Epithelial cell of prostate (primary cell): ENCODE data around the gene MFRP.

Experiments
- DNase-seq: peaks from one replicate; pipeline ENCODE4 v3.0.0-alpha.2; 2011; ENCODE audit warnings: low read depth, low spot score
- H3K27ac ChIP-seq: fragments of 450-650 bp; 2 replicates; pipeline ENCODE4 v1.5.1; 2017; ENCODE audit warnings: mild to moderate bottlenecking

MFRP gene

GRCh38 chr11:119373059-119373920 lies 26.8 kb upstream of the MFRP start:
- no peak overlapping the region for H3K27ac ChIP-seq
- DNase-seq = no peak

GRCh38 chr11:119372260-119373058 lies 26.0 kb upstream of the MFRP start:
- no peak for DNase-seq
- H3K27ac ChIP-seq = no peak overlapping the region

GRCh38 chr11:119371778-119372182 lies 25.3 kb upstream of the MFRP start:
- no peak for DNase-seq
- H3K27ac ChIP-seq = no peak overlapping the region

DNA sequence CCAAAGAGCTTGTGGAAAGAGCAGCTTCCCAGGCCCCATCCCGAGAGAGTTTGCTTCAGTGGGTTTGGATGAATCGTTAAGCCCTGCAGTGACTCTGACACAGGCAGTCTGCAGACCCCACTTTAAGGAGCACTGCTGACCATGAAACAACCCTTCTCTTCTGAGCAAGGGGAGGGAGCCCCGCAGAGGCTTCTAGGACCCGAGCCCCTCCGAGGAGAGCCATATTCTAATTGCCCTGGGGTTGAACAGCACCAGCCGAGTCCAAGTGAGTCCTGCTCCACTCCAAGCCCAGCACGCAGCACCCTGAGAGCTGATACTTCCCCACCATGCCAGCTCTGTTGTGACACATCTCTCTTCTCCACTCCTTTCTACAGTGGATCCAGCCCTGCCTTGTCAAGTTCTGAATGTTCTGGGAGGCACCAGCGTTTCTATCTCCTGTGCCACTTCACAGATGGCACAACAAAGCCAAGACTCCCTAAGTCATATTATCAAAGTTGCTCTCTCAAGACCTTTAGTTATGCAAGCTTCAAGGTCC lies 24.6 kb upstream of the MFRP start:
- no peak for DNase-seq
- no peak overlapping the region for H3K27ac ChIP-seq

DNA sequence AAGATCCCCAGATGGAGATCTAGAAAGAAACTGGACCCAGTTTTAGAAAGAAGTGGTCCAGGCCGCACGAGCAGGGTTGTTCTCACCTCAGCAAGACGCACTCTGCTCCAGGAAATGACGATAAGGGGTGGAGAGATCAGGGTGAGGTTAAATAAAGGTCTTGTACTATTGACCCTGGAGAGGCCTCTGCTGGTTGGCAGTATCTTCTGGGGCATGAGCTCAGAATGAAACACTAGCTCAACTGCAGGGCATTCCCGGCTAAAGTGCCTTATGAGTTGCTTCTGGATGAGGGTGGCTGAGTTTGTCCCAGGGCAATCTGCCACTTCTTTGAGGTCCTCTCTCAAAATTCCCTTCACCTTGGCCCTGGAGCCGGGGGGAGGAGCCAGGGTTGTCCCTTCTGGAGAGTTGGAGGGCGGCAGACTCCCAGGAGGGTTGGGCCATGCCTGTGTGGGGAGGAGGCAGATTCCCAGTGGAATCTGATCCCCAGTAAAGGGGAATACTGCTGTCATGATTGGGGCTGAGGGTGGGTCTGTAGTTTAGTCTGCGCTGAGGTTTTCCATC lies 24.1 kb upstream of the MFRP start:
- no peak overlapping the region for H3K27ac ChIP-seq
- no peak for DNase-seq

GRCh38 chr11:119369132-119369925 lies 22.8 kb upstream of the MFRP start:
- no peak overlapping the region for H3K27ac ChIP-seq
- DNase-seq = no peak

DNA sequence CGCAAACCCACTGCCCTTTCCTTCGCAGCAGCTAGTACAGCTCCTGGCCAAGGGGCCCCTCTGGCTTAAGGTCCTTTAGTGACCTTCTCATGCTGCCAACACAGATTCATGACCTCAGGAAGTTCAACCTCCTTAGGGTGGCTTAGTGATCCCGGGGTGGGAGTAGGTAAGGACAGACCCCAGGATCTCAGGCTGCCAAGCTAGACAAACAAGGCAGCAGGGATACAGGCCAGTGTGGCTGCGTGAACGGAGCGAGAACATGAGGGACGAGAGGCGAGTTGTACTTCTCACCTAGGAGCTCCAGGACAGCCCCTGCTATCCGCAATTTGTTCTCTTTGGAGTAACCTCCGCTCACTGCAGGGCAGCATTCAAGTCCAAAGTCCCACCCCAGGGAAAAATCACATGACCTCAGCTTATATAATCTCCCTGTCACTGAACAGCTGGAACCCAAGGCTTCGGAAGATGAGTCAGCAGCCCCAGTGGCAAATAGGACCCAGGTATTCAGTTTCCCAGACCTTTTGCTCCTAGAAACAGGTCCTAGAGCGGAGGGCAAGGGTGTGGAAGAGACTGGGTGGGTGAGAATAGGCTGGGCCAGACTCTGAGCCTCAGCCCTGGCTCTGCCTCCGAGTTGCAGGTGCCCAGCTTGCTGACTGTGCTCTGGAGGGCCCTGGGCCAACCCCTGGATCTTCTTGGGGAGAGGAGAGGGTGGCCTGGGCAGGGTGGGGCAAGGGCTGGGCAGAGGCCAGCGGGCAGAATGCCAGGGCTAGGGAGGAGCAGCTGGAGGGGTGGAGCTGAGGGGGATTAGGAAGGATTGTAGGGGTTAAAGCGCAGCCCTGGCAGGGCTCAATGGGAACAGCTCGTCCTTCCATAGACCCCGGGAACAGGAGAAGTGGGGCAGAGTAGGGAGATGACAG lies 21.9 kb upstream of the MFRP start:
- no peak overlapping the region for H3K27ac ChIP-seq
- no peak for DNase-seq

- DNase-seq = no peak
- H3K27ac ChIP-seq = no peak overlapping the region
Measured at GRCh38 chr11:119367661-119368120, 21.2 kb upstream of the MFRP start.

DNA sequence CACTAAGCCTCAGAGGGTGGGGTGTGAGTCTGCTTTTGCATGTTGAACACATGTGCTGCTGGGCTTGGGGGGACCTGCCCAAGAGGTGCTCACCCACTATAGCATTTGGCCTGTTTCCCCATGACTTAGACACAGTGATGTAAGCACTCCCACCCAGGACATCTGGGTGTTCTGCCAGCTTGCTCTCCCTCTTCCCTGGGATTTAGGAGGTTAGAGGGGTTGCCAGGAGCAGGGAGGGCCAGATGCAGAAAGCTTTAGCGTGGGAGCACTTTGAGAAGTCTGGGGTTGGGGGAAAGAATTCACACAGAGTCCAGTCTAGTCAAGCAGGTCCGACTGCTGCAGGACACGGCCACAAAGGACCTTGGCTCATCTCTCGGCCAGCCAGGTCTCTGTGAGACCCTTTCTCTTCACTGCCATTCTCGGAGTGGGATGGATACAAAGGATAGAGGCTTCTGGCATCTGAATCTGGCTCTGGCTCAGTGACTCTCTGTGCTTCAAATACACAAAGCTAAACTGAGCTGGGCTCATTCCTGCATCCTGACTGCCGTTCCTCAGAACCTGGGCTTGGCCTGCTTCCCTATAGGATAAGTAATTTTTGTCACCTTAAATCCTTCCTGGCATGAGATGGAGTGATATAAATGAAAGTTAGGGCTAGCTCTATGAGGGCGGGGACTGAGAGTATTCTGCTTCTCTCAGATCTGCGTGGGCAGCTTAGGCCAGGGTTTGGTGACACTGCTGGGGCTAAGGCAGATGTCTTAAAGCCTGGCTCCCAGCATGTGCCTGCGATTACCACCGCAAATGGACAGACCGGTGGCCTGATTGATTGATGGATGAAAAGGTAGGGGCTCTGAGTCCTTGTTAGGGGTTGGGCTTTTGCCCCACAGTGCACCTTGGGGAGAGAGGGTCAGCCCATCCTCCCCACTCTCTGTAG lies 20.4 kb upstream of the MFRP start:
- H3K27ac ChIP-seq = no peak overlapping the region
- DNase-seq = no peak

DNA sequence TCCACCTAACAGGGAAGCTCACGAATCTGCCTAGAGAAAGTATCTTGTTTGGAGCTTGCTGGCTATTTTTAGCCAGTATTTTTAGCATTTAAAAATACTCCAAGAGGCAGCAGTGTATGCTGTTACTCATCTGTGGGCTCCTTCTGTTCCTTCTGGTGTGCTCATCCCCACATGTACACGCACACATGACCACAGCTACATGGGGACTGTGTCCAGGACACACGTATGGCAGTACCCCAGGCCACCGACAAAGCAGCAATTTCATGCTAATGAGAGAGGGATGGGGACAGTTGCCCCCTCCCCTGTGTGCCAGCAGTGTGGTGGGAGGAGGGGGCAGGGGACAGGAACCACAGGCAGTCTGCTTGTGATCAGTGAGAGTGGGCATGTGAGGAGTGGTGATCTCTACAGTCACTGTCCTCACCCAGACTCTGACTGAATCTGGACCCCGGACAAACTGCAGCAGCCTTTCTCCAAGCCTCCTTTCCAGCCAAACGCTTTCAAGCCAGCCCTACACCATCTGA lies 18.6 kb upstream of the MFRP start:
- no peak overlapping the region for H3K27ac ChIP-seq
- no peak for DNase-seq

DNA sequence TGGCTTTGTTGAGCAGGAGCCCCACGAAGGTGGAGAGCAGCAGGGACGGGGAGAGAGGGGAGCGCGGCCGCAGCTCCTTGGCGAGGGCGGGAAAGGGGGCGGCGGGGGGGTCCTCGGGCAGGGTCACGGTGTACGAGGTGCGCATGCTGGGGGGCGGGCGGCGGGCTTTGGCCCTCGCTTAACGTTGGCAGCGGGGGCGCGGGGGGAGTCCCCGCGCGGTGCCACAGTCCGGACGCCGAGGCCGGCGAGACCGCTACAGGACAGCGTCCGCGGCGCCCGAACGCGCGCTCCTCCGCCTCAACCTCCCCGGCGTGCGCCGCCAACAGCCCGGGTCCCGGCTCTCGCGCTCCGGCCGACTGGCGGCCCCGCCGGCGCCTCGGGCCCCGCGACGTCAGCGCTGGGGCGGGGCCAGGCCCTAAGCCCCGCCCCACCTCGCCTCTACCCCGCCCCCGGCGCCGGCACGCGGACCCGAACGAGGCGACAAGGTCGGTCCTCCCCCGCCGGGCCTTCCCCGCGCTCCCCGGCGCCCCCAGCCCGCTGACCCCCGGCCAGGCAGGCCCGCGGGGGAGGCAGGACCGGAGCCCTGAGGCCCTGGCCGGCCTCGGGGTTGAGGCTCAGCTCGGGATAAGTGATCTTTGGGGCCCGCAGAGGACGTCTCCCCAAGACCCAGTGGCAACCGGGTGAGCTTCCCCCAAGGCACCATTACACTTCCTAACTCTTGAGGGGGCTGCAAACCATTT lies 17.5 kb upstream of the MFRP start:
- no peak for DNase-seq

DNA sequence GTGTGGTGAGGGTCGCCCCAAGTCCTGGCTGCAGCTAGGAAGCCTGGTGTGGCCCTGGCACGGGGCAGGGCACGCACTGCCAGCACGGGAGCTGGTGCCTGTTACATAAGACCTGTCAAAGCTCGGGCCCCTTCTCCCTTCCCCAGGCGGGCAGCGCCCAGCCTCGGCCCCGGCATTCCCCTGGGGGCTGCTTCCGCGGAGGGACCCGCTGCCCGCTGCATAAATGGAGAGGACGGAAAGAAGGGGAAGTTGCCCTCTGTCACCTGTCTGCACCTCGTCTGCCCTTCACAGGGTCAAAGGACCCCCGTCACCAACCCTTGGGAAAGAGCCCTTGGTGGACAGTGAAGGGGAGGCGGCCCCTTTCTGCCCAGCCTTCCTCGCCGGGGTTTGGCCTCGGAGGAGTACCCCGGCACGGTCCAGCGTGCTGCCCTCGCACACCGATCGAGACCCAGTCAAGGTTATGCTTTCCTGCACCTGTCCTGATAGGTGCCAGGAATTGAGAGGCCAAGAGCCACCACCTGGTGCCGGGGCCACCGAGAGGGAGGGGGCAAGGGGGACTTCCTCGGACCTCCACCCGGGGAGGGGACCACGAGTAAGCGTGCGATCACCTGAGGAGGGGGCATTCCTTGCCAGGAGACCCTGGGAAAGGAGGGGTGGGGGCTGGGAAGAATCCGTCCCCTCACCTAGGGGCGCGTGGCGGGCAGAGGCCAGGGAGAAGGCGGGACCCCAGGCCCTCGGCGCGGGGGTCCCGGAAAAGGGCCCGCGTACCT lies 16.8 kb upstream of the MFRP start:
- H3K27ac ChIP-seq = no peak overlapping the region
- no peak for DNase-seq

More for the DNA sequence above, 17.5 kb upstream of the MFRP start:
- H3K27ac ChIP-seq = no peak overlapping the region

DNA sequence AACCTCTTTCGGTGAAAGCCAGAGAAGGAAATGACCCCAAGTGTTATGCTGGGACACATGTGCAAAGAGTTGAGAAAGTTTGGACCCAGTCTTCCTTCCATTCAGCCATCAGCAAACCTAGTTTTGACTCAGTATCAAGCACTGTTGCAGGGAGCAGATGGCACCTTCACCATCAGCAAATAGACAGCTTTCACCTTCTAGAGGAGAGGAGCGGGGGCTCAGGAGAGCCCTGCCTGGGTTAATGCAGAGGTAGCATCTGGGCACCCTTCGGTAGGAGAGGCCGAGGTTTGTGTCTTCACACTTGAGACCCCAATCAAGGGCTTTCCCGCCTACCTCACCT lies 16.2 kb upstream of the MFRP start:
- DNase-seq = no peak
- H3K27ac ChIP-seq = no peak overlapping the region

- peak overlapping the region; percentile 91 for H3K27ac ChIP-seq
- DNase-seq = no peak
Measured at GRCh38 chr11:119361941-119362725, 15.6 kb upstream of the MFRP start.

DNA sequence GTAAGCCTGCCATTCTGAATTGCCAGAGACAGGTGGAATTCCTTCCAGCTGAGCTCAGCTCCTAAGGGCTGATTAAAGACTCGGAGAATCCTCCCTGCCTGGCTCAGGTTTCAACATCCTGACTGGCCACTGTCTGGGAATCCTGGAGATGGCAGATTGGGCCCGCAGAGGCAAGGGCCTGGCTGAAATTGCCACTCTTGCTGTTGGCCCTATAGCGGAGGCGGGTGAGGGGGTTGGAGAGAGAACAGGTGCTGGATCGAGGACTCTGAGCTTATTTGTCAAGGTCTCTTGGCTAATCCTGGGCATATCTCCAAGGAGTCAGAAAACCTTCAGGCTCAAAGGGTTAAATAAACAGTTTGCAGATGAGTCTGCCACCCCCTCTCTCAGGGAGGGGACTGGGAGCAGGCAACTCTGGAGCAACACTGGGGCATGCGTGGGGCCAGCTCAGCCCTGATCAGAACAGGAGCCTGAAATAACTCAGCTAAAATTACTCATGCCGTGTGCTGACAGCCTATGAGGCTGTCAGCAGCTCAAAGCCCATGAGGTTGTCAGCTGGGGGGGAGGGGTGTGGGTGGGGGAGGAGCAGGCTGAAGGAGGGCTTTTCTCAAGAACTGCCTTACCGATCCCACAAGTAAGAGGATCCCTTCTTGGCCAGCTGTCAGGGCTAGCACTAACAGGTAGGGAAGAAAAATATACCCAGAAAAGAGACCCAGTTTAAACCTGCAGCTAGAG lies 14.7 kb upstream of the MFRP start:
- peak; percentile 85 for DNase-seq
- peak overlapping the region; percentile 91 for H3K27ac ChIP-seq
